LNCaP clone FGC (cell line): ENCODE measurements around the gene MAP1LC3A.
A peak's percentile ranks its signal among the peaks of the same experiment; 100 is the strongest.

Source experiments
- DNase-seq: peaks from one replicate; pipeline ENCODE4 v3.0.0-alpha.2; 2011; ENCODE audit warnings: low read depth
- H3K4me3 ChIP-seq: 2 replicates; pipeline ENCODE4 v1.5.1; 2011; ENCODE audit warnings: mild to moderate bottlenecking, low read depth, low read length, control low read depth
- TF ChIP-seq, protein P1 (sequence below): IDR thresholded peaks from 2 replicates; pipeline ENCODE4 v1.5.1; 2012; ENCODE audit warnings: mild to moderate bottlenecking; ENCODE audit not compliant: control insufficient read depth, insufficient read depth; ENCODE audit errors: extremely low read depth

MAP1LC3A gene

DNA sequence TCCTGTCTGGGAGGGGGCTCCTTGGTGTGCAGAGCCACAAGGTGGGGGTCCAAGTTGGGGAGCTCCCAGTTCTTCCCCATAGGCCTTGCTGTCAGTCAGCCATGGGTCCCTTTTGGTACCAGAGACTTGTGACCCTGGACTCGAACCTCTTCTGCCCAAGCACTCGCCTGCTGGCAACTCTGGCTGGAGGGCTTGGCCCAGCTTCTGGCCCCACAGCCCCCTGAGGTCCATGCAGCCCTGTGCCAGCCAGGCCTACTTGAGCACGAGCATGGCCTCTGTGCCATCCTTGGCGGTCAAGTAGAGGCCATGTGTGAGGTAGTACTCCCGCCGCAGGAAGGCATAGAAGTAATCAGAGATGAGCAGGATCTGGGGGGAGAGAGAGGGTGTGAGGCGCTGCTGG, 2.1 kb downstream of the MAP1LC3A start:
- no peak overlapping the region for H3K4me3 ChIP-seq
- TF ChIP-seq, protein P1, sequence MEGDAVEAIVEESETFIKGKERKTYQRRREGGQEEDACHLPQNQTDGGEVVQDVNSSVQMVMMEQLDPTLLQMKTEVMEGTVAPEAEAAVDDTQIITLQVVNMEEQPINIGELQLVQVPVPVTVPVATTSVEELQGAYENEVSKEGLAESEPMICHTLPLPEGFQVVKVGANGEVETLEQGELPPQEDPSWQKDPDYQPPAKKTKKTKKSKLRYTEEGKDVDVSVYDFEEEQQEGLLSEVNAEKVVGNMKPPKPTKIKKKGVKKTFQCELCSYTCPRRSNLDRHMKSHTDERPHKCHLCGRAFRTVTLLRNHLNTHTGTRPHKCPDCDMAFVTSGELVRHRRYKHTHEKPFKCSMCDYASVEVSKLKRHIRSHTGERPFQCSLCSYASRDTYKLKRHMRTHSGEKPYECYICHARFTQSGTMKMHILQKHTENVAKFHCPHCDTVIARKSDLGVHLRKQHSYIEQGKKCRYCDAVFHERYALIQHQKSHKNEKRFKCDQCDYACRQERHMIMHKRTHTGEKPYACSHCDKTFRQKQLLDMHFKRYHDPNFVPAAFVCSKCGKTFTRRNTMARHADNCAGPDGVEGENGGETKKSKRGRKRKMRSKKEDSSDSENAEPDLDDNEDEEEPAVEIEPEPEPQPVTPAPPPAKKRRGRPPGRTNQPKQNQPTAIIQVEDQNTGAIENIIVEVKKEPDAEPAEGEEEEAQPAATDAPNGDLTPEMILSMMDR: no peak
- DNase-seq: no peak

DNA sequence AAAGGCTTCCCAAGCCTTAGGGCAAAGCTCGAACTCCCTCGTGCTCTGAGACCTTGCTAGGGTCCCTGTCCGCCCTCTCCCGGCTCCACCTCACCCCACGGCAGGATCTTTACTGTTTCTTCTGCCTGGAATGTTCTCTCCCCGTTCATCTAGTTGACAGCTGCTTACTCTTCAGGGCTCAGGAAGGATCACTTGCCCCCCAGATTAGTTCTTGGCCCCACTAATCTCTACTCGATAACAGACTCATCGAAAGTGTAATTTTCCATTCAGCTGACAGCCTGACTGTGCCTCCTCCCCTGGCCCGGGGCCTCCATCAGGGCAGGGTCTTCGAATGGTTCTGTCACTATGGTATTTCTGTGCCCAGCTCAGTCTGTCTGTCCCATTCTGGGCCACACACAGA, 3.1 kb downstream of the MAP1LC3A start:
- TF ChIP-seq, protein P1: no peak
- DNase-seq: no peak
- H3K4me3 ChIP-seq: no peak overlapping the region

DNA sequence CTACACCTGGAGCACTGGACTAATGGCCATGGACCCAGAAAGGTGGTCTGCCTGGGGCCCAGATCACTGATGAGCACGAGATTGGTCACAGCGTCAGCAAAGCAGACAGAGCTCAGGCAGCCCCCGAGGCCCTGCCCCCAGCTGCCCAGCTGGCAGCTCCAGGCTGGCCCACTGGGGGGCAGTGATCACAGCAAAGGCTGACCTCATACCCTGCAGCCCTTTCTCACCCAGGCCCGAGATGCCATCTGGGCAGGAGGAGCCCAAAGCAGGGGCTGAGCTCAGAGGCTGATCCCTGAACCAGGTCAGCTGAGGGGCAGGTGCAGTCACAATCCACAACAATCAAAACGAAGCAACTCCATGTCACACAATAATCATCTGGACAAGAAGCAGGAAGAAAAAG, 4.1 kb downstream of the MAP1LC3A start:
- DNase-seq: no peak
- H3K4me3 ChIP-seq: no peak overlapping the region
- TF ChIP-seq, protein P1: peak; percentile 15; the same call in 1 of the 2 replicates

DNA sequence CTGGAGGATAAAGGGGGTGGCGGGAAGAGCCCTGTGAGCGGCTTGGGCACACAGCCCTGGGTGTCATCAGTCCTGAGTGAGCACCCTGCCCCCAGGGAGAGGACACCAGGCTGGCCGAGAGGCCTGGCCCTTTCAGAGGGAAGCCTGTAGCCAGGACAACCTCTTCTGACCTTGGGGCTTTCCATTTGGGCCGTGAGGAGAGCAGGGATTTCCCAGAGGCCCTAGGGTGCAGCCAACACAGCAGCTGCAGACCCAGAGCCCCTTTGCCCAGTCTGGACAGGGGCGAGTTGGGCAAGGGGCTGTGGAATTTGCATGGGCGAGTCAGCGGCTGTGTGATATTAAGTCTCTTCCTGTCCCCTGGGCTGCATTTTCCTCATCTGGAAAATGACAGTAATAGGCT, 6.3 kb downstream of the MAP1LC3A start:
- TF ChIP-seq, protein P1: no peak
- no peak overlapping the region for H3K4me3 ChIP-seq
- no peak for DNase-seq

DNA sequence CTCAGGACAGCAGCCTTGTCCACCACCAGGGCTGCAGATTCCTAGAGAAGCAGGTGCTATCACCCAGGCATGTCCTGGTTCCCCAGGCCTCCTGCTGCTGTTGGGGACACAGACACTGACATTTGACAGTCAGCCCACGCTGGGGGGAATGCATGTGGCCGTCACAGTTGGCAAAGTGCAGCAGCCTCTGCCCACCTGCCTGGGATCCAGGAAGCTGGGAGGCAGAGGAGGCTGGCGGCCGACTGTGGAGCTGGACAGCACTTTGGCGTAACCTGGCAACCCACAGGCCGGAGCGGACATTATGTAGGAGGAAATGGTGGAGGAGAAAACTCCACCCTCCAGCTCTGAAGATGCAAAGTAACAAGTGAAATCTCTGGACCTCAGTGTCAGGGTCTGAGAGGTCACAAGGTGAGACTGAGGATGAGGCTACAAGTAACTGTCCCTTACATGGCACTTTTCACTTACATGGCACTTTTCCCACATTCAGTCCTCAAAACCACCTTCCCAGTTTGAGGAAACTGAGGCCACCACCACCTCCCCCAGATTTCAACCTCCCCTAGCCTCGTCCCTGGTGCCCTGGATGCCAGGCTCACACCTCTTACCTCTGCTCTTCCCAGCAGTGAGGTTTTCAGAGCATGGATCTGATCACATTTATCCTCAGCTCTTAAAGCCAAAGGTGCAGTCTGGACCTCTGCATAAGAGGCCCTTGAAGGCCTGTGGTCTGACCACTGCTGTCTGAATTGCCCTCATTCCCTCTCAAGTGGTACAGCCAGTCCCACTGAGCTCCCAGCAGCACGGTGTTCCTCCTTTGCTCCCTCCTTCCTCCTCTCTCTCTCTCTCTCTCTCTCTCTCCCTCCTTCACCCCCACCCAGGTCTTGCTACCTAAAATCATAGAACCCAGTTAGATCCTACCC, 8.7 kb downstream of the MAP1LC3A start:
- no peak for DNase-seq
- TF ChIP-seq, protein P1: no peak
- H3K4me3 ChIP-seq: no peak overlapping the region

DNA sequence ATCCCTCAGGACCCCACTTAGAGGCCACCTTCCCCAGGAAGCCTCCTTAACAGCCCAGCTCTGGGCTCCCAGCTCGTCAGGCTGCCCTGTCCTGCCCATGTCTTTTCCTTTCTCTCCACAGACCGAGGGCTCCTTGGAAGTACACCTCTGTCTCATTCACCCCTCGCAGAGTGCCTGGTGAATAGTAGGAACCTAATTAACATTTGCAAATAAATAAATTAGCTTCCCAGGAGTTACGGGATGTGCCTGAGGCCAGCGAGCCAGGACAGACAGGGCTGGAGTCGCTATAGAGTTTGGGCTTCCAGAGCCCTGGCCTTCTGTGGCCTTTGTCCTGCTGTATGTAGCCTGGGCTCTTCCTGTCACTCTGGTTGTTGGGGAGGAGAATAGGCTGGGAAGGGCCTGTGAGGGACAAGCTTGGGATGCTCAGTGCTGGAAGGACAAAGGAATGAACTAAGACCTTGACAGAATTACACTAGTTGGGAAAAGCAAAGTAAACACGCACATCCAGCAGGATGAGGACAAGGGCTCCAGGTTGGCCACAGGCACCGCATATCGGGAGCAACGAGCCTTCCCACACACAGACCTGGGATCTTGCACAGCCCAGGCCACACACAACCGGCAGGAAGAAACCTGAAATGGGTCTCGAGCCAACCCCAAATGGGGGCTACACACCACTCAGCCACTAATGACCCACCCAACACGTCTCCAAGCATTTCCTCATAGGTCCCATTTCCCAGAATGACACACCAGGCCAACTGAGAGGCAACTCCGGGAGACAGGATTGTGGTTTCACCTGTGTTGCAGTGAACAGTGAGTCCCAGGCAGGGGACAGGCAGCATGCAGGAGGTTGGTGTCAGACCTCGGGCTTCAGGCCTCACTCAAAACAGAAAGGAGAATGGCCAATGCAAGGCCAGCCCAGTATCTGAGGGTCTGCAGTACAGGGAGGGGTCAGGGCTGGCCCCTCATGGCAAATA, 9.7 kb downstream of the MAP1LC3A start:
- TF ChIP-seq, protein P1: no peak
- no peak for DNase-seq
- no peak overlapping the region for H3K4me3 ChIP-seq
